NOMO-1 treated with dmso at 0.1 percent for 144 hours (cell line): ENCODE measurements around the gene USP24.
"Not testable (repeated sequence)": the region's sequence is repeated elsewhere in the genome, so short reads cannot be mapped to it uniquely, and the experiment has no call there.

Source experiments
- DNase-seq: peaks from one replicate; lab custom pipeline; 2025; ENCODE audit not compliant: unreplicated experiment; lab: John Stamatoyannopoulos, UW

Gene USP24

DNA sequence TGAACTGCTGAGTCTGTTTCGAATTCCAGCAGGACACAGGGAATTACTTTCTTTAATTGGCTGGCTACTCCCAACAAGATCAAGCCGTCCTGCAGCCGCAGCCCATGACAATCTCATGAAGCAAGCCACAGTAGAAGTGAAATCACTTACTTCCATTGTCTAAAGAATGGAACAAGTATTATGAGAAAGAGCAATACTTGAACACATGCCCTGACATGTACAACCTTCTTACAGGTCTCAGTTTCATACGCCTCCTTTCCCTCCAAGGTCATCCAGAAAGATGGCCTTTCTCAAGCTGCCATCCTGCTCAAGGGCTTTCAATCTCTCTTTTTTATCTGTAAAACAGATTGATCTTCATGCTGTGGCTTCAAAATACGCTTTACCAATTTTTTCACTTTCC lies 90.7 kb downstream of the USP24 start:
- no peak for DNase-seq

DNA sequence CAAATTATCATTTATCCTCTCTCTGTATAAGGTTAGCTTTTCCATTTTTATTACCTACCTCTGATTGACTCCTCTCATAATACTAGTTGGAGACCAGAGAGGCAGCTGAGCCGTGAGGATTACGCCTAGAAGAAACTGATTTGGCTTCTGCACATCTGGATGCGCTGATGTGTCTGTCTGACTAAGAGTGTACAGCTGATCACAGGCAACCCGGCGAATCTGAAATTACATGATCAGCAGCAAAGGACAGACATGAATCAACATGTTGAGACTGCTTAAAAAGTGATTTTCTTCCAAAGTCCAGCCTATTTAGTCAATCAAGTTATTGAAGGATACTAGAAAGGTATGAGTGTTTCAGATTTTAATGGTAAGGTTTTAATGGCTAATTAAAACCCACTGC lies 94.6 kb downstream of the USP24 start:
- DNase-seq = no peak

DNA sequence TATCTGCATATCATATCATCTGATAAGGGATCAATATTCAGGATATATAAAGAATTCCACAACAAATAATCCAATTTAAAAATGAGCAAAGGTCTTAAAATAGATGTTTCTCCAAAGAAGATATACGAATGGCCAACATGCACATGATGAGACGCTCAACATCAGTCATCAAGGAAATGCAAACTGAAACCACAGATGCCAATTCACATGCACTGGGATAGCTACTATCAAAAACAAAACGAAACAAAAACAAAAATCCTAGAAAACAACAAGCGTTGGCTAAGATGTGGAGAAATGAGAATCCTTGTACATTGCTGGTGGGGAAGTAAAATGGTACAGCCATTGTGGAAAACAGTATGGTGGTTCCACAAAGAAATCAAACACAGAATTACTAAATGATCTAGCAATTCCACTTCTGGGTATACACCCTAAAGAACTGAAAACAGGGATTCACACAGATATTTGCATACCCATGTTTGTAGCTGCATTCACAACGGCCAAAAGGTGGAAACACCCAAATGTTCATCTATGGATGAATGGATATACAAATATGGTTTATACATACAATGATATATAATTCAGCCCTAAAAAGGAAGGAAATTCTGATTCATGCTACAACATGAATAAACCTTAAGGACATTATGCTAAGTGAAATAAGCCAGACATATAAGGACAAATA lies 96.4 kb downstream of the USP24 start:
- DNase-seq = no peak

DNA sequence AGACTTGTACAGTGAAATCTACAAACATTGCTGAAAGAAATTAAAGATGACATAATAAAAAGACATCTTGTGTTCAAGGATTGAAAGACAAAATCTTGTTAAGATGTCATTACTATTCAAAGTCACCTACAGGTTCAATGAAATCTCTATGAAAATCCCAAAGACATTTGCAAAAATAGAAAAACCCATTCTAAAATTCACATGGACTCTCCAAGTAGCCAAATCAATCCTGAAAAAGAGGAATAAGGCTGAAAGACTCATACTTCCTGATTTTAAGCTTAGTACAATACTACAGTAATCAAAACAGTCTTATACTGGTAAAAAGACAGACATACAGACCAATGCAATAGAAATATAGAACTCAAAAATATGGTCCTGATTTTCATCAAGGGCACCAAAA lies 97.2 kb downstream of the USP24 start:
- no peak for DNase-seq

DNA sequence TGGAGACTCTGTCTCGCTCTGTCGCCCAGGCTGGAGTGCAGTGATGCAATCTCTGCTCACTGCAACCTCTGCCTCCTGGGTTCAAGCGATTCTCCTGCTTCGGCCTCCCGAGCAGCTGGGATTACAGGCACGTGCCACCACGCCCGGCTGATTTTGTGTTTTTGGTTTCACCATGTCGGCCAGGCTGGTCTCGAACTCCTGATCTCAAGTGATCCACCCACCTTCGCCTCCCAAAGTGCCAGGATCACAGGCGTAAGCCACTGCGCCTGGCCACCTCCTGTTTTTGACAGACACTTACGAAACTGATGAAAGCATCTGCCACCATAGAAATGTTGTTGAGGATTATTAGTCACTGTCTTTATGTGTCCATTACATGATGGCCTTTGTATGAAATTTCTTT lies 106.2 kb downstream of the USP24 start:
- DNase-seq = not testable (repeated sequence)

DNA sequence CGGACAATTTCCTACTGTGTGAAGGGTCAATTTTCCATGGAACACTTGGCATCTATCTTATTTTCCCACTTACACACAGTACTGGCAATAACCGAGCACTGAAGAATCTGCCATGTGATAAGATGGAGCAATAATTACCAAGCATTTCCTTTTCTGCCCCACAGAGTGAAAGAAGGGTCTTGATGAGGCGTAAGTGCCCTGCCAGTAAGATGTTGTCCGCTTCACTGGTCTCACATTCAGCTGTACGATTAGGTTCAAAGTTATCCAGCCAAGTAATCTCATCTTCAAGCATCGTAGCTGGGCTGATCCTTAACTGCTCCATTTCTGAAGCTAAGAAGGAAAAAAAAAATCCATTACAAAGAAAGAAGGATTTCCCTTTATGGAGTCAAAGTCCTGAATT lies 108.1 kb downstream of the USP24 start:
- DNase-seq = no peak

DNA sequence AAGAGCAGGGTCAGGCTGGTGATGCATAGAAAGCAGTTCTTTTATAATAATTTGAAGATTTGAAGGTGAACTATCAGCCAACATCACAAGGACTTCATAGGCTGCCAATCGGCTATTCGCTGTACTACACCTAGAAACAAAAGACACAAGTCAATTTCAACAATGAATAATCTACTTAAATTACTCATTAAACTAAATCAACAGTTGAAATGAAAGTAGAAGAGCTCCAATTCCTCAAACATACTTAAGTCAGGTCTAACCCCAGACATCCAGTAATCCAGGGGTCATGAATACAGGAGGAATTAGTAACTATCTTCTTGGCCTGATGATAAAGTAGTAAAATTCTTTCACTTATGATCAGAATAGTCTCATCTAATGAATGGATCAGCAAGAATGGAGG lies 111.3 kb downstream of the USP24 start:
- no peak for DNase-seq

DNA sequence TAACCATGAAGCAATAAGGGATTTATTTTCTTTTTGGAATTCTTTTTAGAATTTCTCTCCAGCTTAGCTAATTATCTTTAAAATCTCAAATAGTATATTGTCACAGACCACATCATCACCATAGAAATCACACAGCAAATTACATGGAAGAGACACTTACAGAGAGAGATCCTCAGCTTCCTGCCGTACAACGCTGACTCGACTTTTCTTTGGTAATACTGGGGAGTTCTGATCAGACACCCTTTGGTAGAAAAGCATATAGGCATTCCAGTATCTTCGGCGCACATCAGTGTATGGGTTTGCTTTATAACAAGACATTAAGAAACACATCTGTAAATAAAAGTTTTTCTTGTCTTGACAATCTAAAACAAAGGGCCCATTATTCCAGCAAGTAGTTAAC lies 120.1 kb downstream of the USP24 start:
- no peak for DNase-seq

DNA sequence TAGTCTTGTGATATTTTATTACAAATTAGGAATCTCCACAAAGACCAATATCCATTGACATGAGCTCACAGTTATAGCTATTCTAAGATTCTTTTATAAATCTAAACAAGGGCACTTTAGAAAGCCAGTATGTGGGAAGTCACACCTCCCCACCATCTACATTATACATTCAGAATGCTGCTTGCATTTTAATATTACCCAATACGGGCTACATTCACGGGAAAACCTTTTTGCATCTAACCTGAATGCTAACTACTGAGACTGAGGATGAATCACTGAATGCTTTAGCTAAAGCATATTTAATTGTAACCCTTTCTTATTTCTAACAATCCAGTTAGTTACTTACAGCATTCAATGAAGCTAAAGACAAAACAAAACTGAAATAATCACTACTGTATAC lies 122.7 kb downstream of the USP24 start:
- no peak for DNase-seq

DNA sequence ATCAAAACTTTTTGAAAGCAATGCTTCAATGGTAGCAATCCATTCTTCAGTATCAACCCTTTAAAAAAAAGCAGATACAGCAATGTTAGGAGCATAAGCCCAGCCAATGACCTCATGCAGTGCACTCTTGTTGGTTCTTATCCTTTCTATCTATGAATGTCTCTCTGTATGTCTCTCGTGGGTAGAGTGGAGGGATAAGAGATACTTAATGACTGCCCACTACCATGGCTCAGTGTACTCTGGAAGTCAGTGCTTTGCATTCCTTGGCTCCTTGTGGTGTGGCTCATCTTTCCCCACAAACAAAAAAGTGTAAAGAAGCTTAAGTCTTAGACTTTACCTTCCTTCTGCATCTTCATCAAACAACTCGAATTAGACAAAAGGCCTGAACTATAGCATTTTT lies 125.5 kb downstream of the USP24 start:
- DNase-seq = no peak

DNA sequence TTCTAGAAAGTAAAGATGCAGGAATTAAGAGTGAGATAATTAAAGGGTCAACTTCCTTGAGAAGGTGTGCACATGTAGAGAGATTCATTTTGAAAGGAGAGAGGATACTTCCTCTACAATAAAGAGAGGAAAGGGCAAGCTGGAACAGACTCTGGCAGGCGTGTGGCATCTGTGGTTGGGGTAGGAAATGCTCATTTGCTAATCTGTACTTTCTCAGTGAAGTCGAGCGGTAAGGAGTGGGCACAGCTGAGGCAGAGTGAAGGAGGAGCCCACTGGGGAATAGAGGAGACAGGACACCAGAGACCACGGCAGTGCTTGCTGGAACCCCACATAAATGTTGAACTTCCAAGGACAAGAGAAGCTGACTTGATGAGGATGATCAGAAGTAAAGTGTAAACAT lies 126.8 kb downstream of the USP24 start:
- no peak for DNase-seq

DNA sequence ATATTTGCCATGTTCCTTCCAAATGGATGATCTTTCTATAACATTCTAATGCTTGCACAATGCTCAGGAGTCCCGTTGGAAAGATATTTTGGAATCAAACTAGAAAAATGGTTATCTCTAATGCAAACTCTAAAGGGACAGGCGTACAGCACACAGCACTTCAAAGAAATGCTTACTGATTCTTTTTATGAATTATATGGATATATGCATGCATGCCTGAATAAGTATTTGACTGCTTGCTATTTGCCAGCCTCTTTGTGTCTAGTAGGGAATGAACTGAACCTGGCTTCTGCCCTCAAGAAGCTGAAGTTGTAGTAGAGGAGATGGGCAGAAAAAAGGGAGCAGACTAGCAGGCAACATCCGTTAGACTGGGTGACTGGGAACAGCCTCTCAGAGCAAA lies 127.7 kb downstream of the USP24 start:
- DNase-seq = no peak

DNA sequence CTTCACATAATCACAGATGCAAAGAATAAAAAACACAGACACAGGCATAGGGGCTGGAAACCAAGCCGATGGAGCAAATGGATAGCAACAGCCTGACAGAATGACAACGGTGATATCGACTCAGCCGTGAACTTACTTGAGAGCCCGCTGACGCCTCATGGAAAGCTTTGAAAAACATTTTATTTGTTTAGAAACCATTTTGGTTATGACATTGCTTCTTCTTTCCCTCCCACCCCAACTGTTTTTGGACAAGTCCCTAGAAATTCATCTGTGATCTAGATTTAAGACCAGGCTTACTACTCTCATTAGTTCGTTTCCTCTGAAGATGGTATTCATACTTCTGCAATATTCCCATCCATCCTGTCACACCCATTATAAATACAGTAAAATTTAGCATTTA lies 130.9 kb downstream of the USP24 start:
- no peak for DNase-seq

DNA sequence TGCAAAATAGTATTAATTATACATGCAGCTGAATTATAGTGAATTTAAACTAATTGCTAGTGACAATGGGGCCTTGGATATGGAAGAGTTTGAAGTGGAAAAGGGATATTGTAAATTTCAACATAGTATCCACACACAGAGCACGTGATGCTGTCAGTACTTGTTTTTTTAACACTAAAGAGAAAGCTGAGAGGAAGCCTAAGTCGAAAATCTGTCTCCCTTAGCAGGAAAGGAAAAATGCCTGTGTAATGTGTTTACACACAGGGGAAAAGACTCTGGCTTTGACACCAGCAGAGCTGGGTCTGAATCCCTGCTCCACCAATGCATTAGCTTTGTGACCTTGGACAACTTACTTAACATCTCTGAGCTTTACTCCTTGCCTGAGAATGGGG lies 133.3 kb downstream of the USP24 start:
- no peak for DNase-seq

DNA sequence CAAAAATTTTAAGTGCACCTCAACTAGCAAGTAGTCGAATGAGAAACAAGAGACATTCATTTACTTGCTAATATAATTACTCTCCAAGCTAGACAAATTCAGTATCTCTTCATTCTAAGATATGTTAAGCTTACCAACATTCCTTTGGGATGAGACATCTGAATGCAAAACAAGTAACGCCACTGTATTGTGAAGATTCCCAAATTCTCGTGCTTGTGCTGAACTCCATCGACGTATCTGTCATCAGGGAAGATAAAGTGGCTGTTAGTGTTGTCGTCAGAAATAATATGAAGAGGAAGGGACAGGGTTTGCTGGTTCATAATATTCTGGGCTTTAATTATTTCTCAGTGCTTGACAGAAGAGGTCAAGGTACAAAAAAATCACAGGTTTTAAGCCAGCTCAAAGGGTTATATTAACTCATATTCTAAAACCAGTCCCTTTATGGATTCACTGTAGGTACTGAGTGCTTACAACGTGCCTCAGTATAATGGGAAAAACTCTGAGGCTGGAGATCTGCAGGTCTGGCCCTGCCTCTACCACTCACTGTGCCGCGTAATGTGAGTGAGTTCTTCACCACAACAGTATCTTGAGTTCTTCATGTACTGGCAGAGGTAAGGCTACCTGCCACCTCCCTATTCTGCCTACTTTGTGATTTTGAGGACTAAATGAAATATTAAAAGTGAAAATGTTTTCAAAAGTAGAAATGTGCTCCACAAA lies 133.8 kb downstream of the USP24 start:
- no peak for DNase-seq

DNA sequence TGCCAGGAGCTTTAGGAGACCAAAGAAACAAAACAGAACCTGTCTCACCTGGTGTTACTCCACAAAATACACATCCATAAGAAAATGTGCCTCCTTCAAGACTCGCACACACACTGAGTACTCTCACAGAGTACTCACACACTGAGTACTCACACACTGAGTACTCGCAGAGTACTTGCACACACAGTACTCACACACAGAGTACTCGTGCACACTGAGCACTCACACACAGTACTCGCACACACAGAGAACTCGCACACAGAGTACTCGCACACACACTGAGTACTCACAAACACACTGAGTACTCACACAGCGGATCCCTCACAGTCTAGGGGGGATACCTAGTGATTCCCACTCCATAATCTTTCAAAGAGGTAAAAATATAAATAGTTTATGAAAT lies 135.5 kb downstream of the USP24 start:
- no peak for DNase-seq

DNA sequence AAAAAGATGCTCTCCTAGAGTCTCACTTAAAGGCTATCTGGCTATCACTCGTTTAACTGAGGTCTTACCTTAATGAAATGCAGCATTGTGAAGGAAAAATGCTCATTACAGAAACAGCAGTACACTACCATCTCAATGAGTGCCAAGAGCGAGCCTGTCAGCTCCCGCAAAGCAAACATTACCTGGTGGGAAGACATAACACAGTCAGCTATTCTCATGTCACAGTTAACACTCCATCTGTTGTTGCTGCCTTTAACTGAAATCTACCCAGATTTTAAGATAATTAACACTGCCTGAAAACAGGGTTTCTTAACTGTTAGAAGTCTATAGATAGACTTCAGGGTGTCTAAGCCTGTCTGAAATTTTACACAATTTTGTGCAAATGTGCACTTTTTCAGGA lies 136.7 kb downstream of the USP24 start:
- no peak for DNase-seq

DNA sequence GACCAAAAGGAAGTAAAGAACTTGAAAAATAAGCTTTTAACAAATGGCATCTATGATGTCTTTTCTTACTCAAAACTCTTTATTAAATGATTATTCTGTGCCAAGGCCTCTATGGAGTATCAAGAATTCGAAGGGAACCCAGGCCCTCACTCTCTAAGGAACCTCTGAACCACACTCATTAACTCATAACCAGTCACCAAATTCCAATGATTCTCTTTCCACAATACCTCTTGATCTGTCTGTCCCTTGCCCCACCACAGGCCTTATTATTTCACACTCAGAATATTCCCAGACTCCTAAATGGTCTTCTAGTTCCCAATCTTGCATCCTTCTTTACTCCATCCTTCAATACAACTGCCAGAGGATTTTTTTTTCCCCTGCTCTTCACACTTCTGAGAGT lies 138.8 kb downstream of the USP24 start:
- DNase-seq = no peak

DNA sequence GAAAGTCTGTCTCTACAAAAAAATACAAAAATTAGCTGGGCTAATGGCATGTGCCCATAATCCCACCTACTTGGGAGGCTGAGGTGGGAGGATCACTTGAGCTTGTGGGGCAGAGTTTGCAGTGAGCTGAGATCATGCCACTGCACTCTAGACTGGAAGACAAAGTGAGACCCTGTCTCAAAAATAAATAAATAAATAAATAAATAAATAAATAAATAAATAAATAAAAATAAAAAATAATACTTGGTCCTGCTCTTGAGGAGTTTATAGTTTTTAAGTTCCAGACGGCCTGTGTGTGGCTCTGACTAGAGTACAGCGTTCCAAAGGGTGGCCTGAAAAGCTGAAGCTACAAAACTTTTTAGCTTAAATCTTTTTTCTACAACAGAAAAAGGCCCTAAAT lies 140.7 kb downstream of the USP24 start:
- DNase-seq = no peak

DNA sequence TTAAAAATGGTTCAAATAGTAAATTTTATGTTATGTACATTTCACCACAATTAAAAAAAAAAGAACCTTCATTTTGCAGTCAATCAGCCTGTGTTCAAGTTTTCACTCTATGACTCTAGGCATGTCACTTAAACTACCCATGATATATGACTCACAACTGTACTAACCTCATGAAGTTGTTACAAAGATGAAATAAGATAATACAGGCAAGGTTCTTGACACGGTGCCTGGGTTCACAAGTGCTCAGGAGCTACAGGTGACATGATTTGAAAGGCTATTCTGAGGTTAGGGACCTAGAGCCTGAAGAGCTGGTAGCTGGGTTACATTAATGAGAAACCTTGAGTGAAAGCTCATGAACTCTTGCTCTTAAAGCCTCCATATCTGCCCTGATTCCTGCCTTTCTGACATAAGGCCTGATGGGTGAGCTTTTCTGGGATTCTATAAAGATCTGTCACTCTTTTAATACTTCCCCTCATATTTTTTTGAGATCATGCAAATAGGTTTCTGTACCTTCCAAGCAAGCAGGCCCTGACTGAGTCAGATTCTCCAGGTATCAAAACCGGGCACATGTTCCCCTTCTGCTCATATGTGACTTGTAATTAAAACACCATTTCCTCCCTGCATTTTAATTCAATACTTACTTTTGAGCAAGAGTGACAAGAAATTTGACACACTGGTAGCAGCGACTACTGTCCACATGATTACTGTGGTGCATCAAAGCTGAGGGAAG lies 141.8 kb downstream of the USP24 start:
- DNase-seq = no peak

DNA sequence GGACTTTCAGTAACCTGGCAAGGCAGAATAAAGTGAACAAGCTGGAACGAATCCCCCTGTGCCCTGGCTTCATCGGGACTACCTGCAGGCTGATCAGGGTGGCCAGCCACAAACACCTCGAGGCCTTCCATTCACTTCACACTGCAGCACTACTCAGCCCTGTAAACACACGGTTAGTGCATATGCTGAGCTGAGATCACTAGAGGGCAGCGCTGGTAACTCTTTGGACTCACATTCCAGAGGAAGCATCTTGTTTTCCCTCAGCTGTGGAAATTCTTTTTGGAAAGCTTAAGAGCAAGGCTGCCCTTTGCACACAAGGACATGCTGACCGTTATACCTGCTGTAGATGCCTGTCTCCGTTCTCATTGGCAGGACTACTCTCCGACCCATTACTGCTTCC lies 143.7 kb downstream of the USP24 start:
- no peak for DNase-seq
